Measurements from ENCODE around the gene KIF11. TPM values are rescaled to one million over a fixed set of nuclear protein-coding genes. Genes with fewer than 3 reads are reported as not detected.
"Not testable (repeated sequence)": the region's sequence is repeated elsewhere in the genome, so short reads cannot be mapped to it uniquely, and the experiment has no call there.

Gene KIF11
- total RNA-seq, 2 experiments from 2014 or later: 43.8 to 44.4 TPM

DNA sequence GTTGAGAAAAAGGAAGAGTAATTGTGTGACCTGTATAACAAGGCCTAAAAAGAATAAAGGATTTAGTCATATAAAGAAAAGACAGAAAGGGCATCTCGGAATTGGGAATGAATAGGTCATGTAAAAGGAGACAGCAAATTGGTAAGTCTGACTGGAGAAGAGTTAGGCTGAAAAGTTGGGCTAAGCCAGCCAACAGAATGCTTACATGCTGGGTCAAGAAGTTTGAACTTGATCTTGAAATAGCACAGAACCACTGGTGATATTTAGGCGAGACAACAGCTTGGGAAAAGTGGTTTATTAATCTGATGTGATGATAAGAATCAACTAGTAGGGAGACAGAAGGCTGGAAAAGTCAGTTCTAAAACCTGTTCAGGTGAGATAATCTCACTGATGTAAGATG, 23.9 kb upstream of the KIF11 start:
- TF ChIP-seq, protein P1, sequence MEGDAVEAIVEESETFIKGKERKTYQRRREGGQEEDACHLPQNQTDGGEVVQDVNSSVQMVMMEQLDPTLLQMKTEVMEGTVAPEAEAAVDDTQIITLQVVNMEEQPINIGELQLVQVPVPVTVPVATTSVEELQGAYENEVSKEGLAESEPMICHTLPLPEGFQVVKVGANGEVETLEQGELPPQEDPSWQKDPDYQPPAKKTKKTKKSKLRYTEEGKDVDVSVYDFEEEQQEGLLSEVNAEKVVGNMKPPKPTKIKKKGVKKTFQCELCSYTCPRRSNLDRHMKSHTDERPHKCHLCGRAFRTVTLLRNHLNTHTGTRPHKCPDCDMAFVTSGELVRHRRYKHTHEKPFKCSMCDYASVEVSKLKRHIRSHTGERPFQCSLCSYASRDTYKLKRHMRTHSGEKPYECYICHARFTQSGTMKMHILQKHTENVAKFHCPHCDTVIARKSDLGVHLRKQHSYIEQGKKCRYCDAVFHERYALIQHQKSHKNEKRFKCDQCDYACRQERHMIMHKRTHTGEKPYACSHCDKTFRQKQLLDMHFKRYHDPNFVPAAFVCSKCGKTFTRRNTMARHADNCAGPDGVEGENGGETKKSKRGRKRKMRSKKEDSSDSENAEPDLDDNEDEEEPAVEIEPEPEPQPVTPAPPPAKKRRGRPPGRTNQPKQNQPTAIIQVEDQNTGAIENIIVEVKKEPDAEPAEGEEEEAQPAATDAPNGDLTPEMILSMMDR (IDR thresholded peaks at IDR 0.05): no peak
- no peak for ATAC-seq
- Mint-ChIP-seq H3K27ac (no peak overlapping the region), H3K4me3 (no peak overlapping the region), H3K9me3 (no peaks in the 10 kb centered on the region), H3K27me3 (no peaks in the 10 kb centered on the region), H3K36me3 (ENCODE audit: low read depth) (peaks cover 15% of the 10 kb centered on the region), H3K4me1 (ENCODE audit: low read depth) (peaks cover 49% of the 10 kb centered on the region)
- ChIA-PET POLR2A (interaction anchor here (0.9 kb wide), 1 partner anchor 22 kb away, joined by 3 read pairs; no protein-coding TSS in a partner anchor), CTCF (no interaction called here)
- DNase-seq: no peak
- intact Hi-C loops (cut with micrococcal nuclease): no loop called here

DNA sequence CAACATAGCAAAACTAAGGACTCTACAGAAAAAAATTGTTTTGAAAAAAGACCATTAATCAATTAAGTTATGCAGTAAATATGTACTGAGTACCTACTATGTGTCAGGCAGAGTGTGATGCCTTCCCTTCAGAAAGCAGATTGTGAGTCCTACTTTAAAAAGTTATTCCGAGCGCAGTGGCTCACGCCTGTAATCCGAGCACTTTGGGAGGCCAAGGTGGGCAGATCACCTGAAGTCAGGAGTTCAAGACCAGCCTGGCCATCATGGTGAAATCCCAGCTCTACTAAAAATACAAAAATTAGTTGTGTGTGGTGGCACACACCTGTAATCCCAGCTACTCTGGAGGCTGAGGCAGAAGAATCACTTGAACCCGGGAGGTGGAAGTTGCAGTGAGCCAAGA, 23.3 kb upstream of the KIF11 start:
- H3K27me3 Mint-ChIP-seq; DNase-seq; H3K4me3 Mint-ChIP-seq; ATAC-seq; intact Hi-C loops (cut with micrococcal nuclease); H3K27ac Mint-ChIP-seq; CTCF ChIA-PET; H3K9me3 Mint-ChIP-seq: not testable (repeated sequence)
- POLR2A ChIA-PET: interaction anchor here (0.9 kb wide), 2 partner anchors 22 to 50 kb away, joined by 3 read pairs; no protein-coding TSS in a partner anchor
- peaks cover 49% of the 10 kb centered on the region for H3K4me1 Mint-ChIP-seq (ENCODE audit: low read depth)
- peaks cover 14% of the 10 kb centered on the region for H3K36me3 Mint-ChIP-seq (ENCODE audit: low read depth)

DNA sequence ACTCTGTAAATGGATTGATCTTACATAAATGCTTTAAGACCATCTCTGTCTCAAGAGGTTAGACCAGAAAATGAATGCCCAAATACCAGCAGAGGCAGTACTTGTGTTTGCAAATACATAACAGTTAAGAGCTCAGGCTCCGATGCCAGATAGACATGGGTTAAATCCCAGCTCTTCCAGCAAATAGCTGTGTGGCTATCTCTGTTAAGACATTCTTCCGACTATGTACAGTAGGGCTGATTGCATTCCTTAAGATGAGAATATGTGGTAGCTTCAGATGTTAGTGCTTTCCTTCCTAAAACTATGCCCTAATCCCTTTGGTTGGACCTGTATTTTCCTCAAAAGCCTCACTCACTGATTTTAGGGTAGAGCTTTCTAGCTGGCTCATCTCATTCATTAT, 21.3 kb upstream of the KIF11 start:
- ChIA-PET POLR2A (interaction anchor here (0.8 to 1.6 kb wide), 5 partner anchors 14 to 119 kb away, joined by 3 to 5 read pairs (median 3); partner anchors contain the start of gene KIF11), CTCF (interaction anchor here (0.7 to 5.9 kb wide), 4 partner anchors 18 to 55 kb away, joined by 3 to 62 read pairs (median 20); no protein-coding TSS in a partner anchor)
- DNase-seq (no peak), ATAC-seq (no peak)
- TF ChIP-seq, protein P1 (IDR thresholded peaks at IDR 0.05): no peak
- intact Hi-C loops (cut with micrococcal nuclease): no loop called here
- Mint-ChIP-seq H3K4me3 (no peak overlapping the region), H3K9me3 (no peaks in the 10 kb centered on the region), H3K36me3 (ENCODE audit: low read depth) (peaks cover 7% of the 10 kb centered on the region), H3K27ac (no peak overlapping the region), H3K4me1 (ENCODE audit: low read depth) (peaks cover 47% of the 10 kb centered on the region), H3K27me3 (no peaks in the 10 kb centered on the region)

DNA sequence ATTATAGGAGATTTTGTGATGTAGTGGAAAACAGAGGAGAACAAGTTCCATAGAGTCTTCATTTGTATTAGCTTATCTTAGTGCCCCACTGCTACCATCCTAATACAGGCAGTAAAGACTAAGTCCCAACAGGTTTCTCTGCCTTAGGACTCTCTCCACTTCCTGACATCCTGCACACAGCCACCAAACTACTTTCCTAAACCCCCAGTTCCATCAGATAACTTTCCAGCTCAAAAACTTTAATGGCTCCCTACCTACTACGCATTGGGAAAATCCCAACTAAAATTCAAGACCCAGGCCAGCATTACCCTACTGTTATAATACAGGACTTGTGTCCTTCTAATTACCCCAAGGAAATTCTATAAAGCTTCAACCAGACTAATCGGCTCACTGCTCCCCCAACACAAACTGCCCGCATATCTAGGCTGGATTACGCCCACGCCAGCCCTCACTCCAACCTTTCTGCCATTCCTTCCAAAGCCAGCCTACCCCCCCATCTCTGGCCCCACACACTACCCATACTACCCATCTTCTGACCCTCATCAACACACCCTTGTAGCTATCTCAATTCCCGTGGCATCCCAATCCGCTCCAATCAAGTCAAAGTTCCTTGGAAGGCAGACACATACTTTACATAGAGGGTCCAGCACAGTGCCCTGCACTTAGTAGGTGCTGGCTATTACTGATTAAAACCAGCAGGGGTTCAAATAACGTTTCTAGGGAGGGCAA, 20.4 kb upstream of the KIF11 start:
- Mint-ChIP-seq H3K9me3 (no peaks in the 10 kb centered on the region), H3K4me3 (peak overlapping the region; percentile 71), H3K27me3 (no peaks in the 10 kb centered on the region), H3K4me1 (ENCODE audit: low read depth) (peaks cover 41% of the 10 kb centered on the region), H3K27ac (peak overlapping the region; percentile 13), H3K36me3 (ENCODE audit: low read depth) (peaks cover 7% of the 10 kb centered on the region)
- POLR2A ChIA-PET: interaction anchor here (1.4 to 1.6 kb wide), 3 partner anchors 13 to 56 kb away, joined by 3 to 5 read pairs (median 3); no protein-coding TSS in a partner anchor
- no peak for DNase-seq
- intact Hi-C loops (cut with micrococcal nuclease): no loop called here
- TF ChIP-seq, protein P1 (IDR thresholded peaks at IDR 0.05): no peak
- CTCF ChIA-PET: interaction anchor here (0.7 to 5.9 kb wide), 4 partner anchors 17 to 56 kb away, joined by 3 to 62 read pairs (median 20); no protein-coding TSS in a partner anchor
- no peak for ATAC-seq

DNA sequence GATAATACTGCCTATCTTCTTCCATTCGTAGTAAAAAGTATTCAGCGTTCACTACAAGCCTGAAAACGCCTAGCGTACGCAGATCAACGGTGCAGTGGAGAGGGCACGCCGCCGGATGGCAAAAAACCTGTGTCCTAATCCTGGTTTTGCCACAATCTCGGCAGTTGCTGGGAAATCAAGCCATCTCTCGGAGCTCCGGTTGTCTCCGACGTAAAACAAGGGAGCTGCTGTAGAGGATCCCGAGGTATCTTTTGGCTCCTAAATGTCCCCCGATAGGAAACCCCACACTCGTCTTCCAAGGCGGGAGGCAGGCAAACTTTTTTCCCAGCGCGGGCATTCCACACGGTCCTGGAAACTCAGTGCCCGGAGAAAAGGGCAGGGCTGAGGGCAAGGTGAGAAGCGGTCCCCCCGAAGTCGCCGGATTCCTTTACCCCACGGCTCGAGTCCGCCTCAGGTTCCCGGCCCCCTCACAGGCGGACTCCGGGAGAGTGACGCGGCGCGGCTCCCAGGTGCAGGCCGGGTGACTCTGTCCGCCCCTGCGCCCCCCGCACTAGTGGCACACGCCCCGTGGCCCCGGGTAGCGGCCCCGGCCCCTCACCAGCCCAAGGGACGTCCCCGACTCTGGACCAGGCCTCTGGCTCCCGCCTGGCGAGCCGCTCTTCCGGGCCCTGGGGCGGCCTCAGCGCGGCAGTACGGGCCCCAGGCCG, 19.7 kb upstream of the KIF11 start:
- TF ChIP-seq, protein P1 (IDR thresholded peaks at IDR 0.05): no peak
- Mint-ChIP-seq H3K4me1 (ENCODE audit: low read depth) (peaks cover 36% of the 10 kb centered on the region), H3K4me3 (peak overlapping the region; percentile 71), H3K9me3 (no peaks in the 10 kb centered on the region), H3K27ac (peak overlapping the region; percentile 13), H3K27me3 (no peaks in the 10 kb centered on the region), H3K36me3 (ENCODE audit: low read depth) (peaks cover 7% of the 10 kb centered on the region)
- peak; percentile 61 for DNase-seq
- intact Hi-C loops (cut with micrococcal nuclease): no loop called here
- CTCF ChIA-PET: interaction anchor here (1.1 to 5.9 kb wide), 10 partner anchors 13 to 61 kb away, joined by 3 to 62 read pairs (median 6); partner anchors contain the start of gene KIF11
- POLR2A ChIA-PET: interaction anchor here (1.0 to 2.0 kb wide), 6 partner anchors 18 to 647 kb away, joined by 3 to 12 read pairs (median 8); partner anchors contain the start of genes EXOC6, HHEX and KIF11
- ATAC-seq: peak; percentile 31
